ENCODE results near the gene ITGA4.

ITGA4 gene

DNA sequence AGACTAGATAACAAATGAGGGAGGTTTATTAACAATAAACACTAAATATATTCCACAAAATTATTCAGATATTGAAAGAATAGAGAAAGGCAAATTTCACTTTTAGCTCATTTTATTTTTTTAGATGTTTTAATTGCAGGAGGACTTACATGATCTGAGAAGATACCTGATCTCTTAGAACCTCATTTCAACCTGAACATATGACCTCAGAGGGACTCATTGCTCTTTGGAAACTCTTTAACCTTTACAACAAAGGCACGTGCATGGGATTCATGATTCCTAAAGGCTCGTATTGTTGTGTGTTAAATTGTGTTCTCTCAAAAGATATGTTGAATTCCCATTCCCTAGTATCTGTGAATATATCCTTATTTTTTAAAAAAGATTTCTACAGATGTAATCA, 35.7 kb upstream of the ITGA4 start:
- ChIA-PET CTCF (no interaction called here), POLR2A (ENCODE audit: low non-redundant PET) (no interaction called here)
- TF ChIP-seq, protein P1, sequence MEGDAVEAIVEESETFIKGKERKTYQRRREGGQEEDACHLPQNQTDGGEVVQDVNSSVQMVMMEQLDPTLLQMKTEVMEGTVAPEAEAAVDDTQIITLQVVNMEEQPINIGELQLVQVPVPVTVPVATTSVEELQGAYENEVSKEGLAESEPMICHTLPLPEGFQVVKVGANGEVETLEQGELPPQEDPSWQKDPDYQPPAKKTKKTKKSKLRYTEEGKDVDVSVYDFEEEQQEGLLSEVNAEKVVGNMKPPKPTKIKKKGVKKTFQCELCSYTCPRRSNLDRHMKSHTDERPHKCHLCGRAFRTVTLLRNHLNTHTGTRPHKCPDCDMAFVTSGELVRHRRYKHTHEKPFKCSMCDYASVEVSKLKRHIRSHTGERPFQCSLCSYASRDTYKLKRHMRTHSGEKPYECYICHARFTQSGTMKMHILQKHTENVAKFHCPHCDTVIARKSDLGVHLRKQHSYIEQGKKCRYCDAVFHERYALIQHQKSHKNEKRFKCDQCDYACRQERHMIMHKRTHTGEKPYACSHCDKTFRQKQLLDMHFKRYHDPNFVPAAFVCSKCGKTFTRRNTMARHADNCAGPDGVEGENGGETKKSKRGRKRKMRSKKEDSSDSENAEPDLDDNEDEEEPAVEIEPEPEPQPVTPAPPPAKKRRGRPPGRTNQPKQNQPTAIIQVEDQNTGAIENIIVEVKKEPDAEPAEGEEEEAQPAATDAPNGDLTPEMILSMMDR (conservative IDR thresholded peaks at IDR 0.05; ENCODE audit: low read depth) = no peak
- no peak for DNase-seq (ENCODE audit: low spot score)
- H3K27ac ChIP-seq = no peak overlapping the region

DNA sequence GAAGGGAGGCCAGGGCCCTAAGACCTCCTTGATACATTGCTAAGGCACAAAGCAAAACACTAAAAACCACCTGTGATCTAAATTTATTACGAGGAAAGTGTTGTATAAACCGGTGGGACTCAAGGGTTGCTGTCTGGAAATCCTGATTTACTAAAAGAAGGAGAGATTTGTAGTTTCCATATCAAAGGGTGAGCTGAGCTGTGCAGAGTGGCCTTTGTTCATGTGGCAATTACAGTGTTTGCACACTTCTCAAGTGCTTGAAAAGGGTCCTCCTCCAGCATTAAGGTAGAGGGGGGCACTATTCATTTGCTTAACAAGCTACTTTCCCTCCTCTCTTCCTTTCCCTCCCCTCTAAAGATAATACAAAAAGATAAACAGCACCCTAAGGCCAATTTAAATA, 30.5 kb upstream of the ITGA4 start:
- TF ChIP-seq, protein P1 (conservative IDR thresholded peaks at IDR 0.05; ENCODE audit: low read depth) = no peak
- ChIA-PET POLR2A (ENCODE audit: low non-redundant PET) (interaction anchor here (0.7 kb wide), 1 partner anchor 267 kb away, joined by 3 read pairs; no protein-coding TSS in a partner anchor), CTCF (interaction anchor here (1.1 kb wide), 1 partner anchor 1303 kb away, joined by 4 read pairs; no protein-coding TSS in a partner anchor)
- DNase-seq (ENCODE audit: low spot score) = no peak
- no peak overlapping the region for H3K27ac ChIP-seq

DNA sequence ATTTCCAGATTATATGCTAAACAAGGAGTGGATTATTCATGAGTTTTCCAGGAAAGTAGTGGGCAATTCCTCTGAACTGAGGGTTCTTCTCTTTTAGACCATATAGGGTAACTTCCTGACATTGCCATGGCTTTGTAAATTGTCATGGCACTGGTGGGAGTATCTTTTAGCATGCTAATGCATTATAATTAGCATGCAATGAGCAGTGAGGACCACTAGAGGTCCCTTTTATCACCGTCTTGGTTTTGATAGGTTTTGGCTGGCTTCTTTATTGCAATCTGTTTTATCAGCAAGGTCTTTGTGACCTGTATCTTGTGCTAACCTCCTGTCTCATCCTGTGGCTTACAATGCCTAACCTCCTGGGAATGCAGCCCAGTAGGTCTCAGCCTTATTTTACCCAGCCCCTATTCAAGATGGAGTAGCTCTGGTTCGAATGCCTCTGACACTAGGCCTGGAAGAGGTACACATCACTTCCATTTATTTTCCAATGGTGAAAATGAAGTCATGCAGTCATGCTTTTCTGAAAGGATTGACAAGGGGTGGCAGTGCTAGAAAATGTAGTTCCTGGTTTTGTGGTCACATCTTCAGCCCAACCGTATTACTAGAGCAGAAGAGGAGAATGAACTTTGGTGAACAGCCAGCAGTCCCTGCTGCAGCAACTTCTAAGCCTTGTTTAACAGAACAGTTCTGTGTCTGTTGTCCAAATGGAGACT, 26.6 kb upstream of the ITGA4 start:
- CTCF ChIA-PET = no interaction called here
- POLR2A ChIA-PET (ENCODE audit: low non-redundant PET) = no interaction called here
- TF ChIP-seq, protein P1 (conservative IDR thresholded peaks at IDR 0.05; ENCODE audit: low read depth) = peak; percentile 18; the same call in 1 of the 2 replicates
- DNase-seq (ENCODE audit: low spot score) = no peak
- H3K27ac ChIP-seq = no peak overlapping the region

DNA sequence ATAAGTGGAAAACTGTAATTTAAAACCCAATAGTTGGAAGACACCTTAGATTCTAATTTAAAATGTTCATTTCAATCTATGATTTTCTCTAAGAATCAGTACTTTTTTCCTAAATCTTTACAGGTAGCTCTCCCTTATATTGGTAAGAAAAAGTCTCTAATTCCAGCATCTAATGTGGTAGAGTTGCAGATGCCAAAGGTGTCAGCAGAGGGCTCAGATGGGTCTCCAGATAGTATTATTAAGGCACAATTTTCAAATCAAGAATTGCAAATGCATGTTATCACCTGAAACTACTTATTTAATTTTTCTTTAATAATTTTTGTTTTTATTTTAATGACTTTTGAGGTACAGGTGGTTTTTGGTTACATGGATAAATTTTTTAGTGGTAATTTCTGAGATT, 25.5 kb upstream of the ITGA4 start:
- ChIA-PET CTCF (interaction anchor here (0.6 kb wide), 1 partner anchor 155 kb away, joined by 3 read pairs; no protein-coding TSS in a partner anchor), POLR2A (ENCODE audit: low non-redundant PET) (no interaction called here)
- TF ChIP-seq, protein P1 (conservative IDR thresholded peaks at IDR 0.05; ENCODE audit: low read depth) = no peak
- DNase-seq (ENCODE audit: low spot score) = no peak
- H3K27ac ChIP-seq = no peak overlapping the region

DNA sequence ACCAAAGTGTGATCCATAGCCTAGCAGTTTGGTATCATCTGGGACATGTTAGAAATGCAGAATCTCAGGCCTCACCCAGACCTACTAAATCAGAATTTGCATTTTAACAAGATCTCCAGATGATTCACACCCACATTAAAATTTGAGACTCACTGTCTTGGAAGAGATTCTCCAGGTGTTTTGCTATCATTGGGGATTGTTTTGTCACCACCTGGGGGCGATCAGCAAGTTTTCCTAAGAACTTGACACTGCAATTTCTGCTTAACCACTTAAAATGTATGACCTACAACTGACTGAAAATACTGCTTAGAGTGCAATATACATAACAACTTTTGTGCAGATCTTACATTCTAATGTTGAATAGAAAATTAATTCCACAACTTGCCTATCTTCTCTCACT, 18.9 kb upstream of the ITGA4 start:
- no peak for DNase-seq (ENCODE audit: low spot score)

DNA sequence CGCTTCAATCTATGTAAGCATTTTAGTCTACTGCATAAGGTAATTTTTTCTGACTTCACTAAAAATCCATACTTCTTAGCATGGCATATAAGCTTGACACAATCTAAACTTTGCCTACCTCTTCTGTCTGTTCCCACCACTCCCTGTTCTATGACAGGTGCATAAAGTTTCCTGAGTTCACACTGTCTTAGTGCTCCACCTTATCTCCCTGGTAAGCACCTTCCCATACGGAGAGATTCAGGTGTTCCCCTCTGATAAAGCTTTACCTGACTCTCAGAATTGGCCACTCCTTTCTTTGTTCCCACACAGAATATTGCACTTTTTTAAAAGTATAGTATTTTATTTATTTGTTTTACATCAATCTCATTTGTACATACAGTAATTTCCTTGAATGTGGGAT, 16.8 kb upstream of the ITGA4 start:
- ChIA-PET POLR2A (ENCODE audit: low non-redundant PET) (no interaction called here), CTCF (no interaction called here)
- H3K27ac ChIP-seq = no peak overlapping the region
- TF ChIP-seq, protein P1 (conservative IDR thresholded peaks at IDR 0.05; ENCODE audit: low read depth) = no peak
- no peak for DNase-seq (ENCODE audit: low spot score)

More for the DNA sequence above, 18.9 kb upstream of the ITGA4 start:
- CTCF ChIA-PET = no interaction called here
- H3K27ac ChIP-seq = no peak overlapping the region
- TF ChIP-seq, protein P1 (conservative IDR thresholded peaks at IDR 0.05; ENCODE audit: low read depth) = no peak
- POLR2A ChIA-PET (ENCODE audit: low non-redundant PET) = no interaction called here
